Stimulated activated CD8-positive, alpha-beta memory T cell treated with anti-CD3 and anti-CD28 coated beads, Interleukin-4, amount 100 ng/mL, for 48 hours (primary cell): Measurements from ENCODE around the gene PAX5.

Experiments used
- DNase-seq: peaks from one replicate; pipeline ENCODE4 v3.0.0-alpha.2; 2020

PAX5 gene

GRCh38 chr9:36847781-36848673 is 186.0 kb downstream of the PAX5 start:
- DNase-seq, result no peak

- DNase-seq, result no peak
These were observed 187.4 kb downstream of the PAX5 start for GRCh38 chr9:36846621-36847020.

- no peak for DNase-seq
These were observed 188.2 kb downstream of the PAX5 start for GRCh38 chr9:36845844-36846243.

GRCh38 chr9:36844961-36845360 is 189.1 kb downstream of the PAX5 start:
- no peak for DNase-seq

- no peak for DNase-seq
These were observed 190.1 kb downstream of the PAX5 start for GRCh38 chr9:36843964-36844363.

- no peak for DNase-seq
These were observed 191.2 kb downstream of the PAX5 start for GRCh38 chr9:36842560-36843530.

- no peak for DNase-seq
These were observed 193.1 kb downstream of the PAX5 start for GRCh38 chr9:36840898-36841536.

GRCh38 chr9:36839131-36839885 is 194.8 kb downstream of the PAX5 start:
- no peak for DNase-seq

- DNase-seq, result no peak
These were observed 196.3 kb downstream of the PAX5 start for GRCh38 chr9:36837431-36838405.

- DNase-seq, result no peak
These were observed 197.6 kb downstream of the PAX5 start for GRCh38 chr9:36836486-36836885.

GRCh38 chr9:36835271-36835996 is 198.6 kb downstream of the PAX5 start:
- DNase-seq, result no peak

GRCh38 chr9:36834736-36835135 is 199.3 kb downstream of the PAX5 start:
- no peak for DNase-seq

- no peak for DNase-seq
These were observed 200.1 kb downstream of the PAX5 start for GRCh38 chr9:36833954-36834353.

- DNase-seq, result no peak
These were observed 201.8 kb downstream of the PAX5 start for GRCh38 chr9:36832164-36832795.

GRCh38 chr9:36831381-36832161 is 202.5 kb downstream of the PAX5 start:
- no peak for DNase-seq

- DNase-seq, result no peak
These were observed 205.5 kb downstream of the PAX5 start for GRCh38 chr9:36828611-36829013.

- no peak for DNase-seq
These were observed 206.5 kb downstream of the PAX5 start for GRCh38 chr9:36827593-36827992.

GRCh38 chr9:36826581-36826980 is 207.5 kb downstream of the PAX5 start:
- DNase-seq, result no peak

GRCh38 chr9:36825179-36825578 is 208.9 kb downstream of the PAX5 start:
- DNase-seq, result no peak
